Gastroesophageal sphincter (tissue), 4 donors: Measurements from ENCODE around the gene GPS1. TPM values are rescaled to one million over a fixed set of nuclear protein-coding genes. Genes with fewer than 3 reads are reported as not detected.

Experiments
- ATAC-seq: fragments of 150-250 bp; one replicate; pipeline ENCODE4 v1.9.1; 2016; ENCODE audit warnings: mild to moderate bottlenecking, moderate library complexity
- H3K27ac ChIP-seq, 4 donors: fragments of 200-600 bp; sonication (generic) in 3 of 4; 1 replicate in 3 of 4; 2 replicates in 1 of 4; pipeline ENCODE4 v1.5.1; 2016 to 2019
- H3K27me3 ChIP-seq: fragments of 200-600 bp; sonication (generic); one replicate; pipeline ENCODE4 v1.5.1; 2019
- H3K36me3 ChIP-seq, 2 donors: fragments of 200-600 bp; sonication (generic); one replicate each; pipeline ENCODE4 v1.5.1; 2019; ENCODE audit warnings: control low read depth in 1 of 2
- H3K4me1 ChIP-seq, 3 donors: fragments of 200-600 bp; sonication (generic); 1 replicate in 2 of 3; 2 replicates in 1 of 3; pipeline ENCODE4 v1.5.1; 2016 to 2019; ENCODE audit warnings: control low read depth in 2 of 3
- H3K4me3 ChIP-seq, 2 donors: fragments of 200-600 bp; sonication (generic); one replicate each; pipeline ENCODE4 v1.5.1; 2019; ENCODE audit warnings: mild to moderate bottlenecking in 1 of 2, moderate library complexity in 1 of 2
- H3K9me3 ChIP-seq, 3 donors: fragments of 200-600 bp; sonication (generic); one replicate each; pipeline ENCODE4 v1.5.1; 2017 to 2019; ENCODE audit warnings: control low read depth in 2 of 3
- EP300 ChIP-seq: sonication (generic); formaldehyde crosslinking; IDR thresholded peaks from one replicate; pipeline ENCODE4 v1.6.1; 2017; ENCODE audit warnings: antibody characterized with exemption, mild to moderate bottlenecking
- POLR2A ChIP-seq, 2 donors: fragments of 450-650 bp; IDR thresholded peaks; one replicate each; pipeline ENCODE4 v1.6.1; 2017; ENCODE audit warnings: antibody characterized with exemption in 2 of 2, mild to moderate bottlenecking in 2 of 2, moderate library complexity in 1 of 2
- POLR2AphosphoS5 ChIP-seq: sonication (generic); formaldehyde crosslinking; IDR thresholded peaks from one replicate; pipeline ENCODE4 v1.6.1; 2017; ENCODE audit warnings: antibody characterized with exemption
- WGBS, 2 donors: methylation state at CpG; one replicate each; pipeline ENCODE4 v1.1.5; 2018; ENCODE audit warnings: low coverage in 1 of 2; 5-methylcytosine and 5-hydroxymethylcytosine counted together
- total RNA-seq, 4 donors: library from RNA; depleted of rRNA; stranded (reverse); fragments of >200 nt; gene quantifications; one replicate each; pipeline ENCODE4 v1.1.0, GENCODE V29; 2016
- TF ChIP-seq, protein P1 (sequence below), 4 experiments: fragments of 200-600 bp in 2 of 4; fragments of 450-650 bp in 2 of 4; sonication (generic) in 1 of 4; IDR thresholded peaks; one replicate each; pipeline ENCODE4 v1.5.1; 2017 to 2019; ENCODE audit warnings: antibody characterized with exemption in 4 of 4, mild to moderate bottlenecking in 2 of 4, moderate library complexity in 2 of 4

GPS1 gene
- total RNA-seq, 4 donors from 2014 or later = 69.3 to 103 (median 77.2) TPM

DNA sequence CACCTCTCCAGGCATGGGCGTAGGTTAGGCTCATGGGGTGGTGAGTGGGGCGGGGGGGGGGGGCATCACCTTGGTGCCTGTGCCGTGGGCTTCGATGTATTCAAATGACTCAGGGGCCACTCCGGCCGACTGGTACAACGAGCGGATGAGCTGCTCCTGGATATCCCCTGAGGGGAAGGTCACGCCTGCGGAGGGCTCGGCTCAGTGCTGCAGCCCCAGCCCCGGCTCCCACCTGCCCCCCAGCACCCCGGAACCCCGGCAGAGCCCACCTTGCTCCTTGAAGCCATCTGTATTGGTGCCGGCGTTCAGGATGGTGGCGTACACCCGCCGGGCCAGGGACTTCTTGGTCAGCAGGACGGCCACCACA lies 40.9 kb downstream of the GPS1 start:
- WGBS, 2 donors = no CpG with 5 or more reads among the region's 20 CpGs
- ATAC-seq = no peak
- Histone ChIP-seq H3K36me3 (peaks cover 0 to 86% of the 10 kb centered on the region in 2 donors), H3K4me3 (no peak overlapping the region), H3K27ac (no peak overlapping the region), H3K4me1 (peaks cover 0 to 23% (median 11%) of the 10 kb centered on the region in 3 donors), H3K27me3 (no peaks in the 10 kb centered on the region), H3K9me3 (no peaks in the 10 kb centered on the region)
- TF ChIP-seq POLR2AphosphoS5 = no peak

DNA sequence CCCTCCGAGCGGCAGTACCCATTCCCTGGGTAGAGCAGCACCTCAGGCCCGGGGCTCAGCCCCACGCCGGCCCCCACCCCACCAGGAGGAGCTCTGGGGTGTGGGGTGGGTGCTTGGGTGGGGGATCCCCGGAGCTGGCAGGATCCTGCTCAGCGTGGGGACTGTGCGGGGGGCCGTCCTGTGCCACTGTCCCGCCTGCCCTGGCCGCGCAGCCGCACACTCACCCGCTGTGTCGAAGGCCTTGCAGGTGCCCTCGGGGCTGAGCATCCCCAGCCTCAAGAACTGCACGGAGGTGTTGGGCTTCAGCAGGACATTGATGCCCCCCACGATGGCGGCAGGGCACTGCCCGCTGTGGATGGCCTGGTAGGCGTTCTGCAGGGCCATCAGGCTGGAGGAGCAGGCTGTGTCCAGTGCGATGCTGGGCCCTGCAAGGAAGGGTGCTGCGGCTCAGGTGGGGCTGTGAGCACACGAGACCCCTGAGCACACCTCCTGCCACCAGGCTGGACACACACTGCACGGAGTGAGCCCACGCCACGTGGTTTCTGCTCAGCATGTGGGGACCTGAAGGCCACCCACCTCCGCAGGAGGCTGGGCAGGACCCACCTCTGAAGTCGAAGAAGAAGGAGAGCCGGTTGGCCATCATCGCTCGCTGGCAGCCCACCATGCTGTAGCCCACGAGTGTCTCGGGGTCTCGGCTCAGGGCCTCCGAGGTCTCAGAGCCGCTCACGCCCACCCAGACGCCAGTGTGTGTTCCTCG lies 41.5 kb downstream of the GPS1 start:
- no peak overlapping the region for H3K27ac ChIP-seq

DNA sequence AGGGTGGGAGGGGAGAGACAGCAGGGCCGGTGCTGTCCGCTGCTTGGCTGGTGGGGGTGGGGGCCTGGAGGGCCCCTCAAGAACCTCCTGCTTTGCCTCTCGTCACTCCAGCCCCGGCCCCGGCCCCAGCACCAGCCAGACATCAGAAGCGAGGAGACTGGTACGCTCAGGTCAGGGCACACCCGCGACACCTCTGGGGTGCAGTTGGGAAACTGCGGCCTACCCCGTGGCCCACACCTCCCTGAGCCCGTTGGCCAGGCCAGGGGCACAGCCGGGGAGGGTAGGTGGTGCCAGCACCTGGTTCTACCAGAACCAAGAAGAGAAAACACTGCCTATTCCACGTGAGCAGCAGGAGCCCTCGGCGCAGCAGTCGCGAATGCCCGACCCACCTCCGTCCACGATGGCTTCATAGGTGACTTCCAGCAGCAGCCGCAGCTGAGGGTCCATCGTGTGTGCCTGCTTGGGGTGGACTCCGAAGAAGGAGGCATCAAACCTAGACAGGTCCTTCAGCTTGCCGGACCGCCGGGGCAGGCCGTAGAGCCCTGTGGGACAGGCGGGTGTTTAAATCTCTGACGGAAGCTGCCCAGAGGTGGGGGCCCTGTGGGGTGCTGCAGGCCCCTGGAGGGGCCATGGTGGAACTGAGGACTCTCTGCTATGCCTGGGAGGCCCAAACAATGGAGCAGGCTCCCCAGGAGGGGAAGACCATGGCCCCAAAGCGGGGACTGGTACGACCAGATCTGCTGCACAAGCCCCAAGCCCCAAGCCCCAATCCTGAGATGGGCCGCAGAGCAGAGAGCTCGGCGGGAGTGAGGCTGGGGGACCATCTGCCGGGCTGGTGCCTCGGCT lies 43.5 kb downstream of the GPS1 start:
- no peak for ATAC-seq
- TF ChIP-seq POLR2A (IDR thresholded peaks at IDR 0.05) = no peak
- TF ChIP-seq POLR2AphosphoS5 = no peak
- TF ChIP-seq EP300 = no peak
- TF ChIP-seq, protein P1, sequence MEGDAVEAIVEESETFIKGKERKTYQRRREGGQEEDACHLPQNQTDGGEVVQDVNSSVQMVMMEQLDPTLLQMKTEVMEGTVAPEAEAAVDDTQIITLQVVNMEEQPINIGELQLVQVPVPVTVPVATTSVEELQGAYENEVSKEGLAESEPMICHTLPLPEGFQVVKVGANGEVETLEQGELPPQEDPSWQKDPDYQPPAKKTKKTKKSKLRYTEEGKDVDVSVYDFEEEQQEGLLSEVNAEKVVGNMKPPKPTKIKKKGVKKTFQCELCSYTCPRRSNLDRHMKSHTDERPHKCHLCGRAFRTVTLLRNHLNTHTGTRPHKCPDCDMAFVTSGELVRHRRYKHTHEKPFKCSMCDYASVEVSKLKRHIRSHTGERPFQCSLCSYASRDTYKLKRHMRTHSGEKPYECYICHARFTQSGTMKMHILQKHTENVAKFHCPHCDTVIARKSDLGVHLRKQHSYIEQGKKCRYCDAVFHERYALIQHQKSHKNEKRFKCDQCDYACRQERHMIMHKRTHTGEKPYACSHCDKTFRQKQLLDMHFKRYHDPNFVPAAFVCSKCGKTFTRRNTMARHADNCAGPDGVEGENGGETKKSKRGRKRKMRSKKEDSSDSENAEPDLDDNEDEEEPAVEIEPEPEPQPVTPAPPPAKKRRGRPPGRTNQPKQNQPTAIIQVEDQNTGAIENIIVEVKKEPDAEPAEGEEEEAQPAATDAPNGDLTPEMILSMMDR (IDR thresholded peaks at IDR 0.05) = no peak
- no peaks in the 10 kb centered on the region for H3K27me3 ChIP-seq
- no CpG with 5 or more reads among the region's 37 CpGs for WGBS, 2 donors
- no peak overlapping the region for H3K4me3 ChIP-seq
- no peaks in the 10 kb centered on the region for H3K9me3 ChIP-seq
- no peak overlapping the region for H3K27ac ChIP-seq
- peaks cover 0 to 61% of the 10 kb centered on the region in 2 donors for H3K36me3 ChIP-seq
- H3K4me1 ChIP-seq = peaks cover 0 to 39% (median 21%) of the 10 kb centered on the region in 3 donors

More for the DNA sequence above, 41.5 kb downstream of the GPS1 start:
- peaks cover 0 to 81% of the 10 kb centered on the region in 2 donors for H3K36me3 ChIP-seq
- WGBS, 2 donors = no CpG with 5 or more reads among the region's 40 CpGs
- no peak for ATAC-seq
- H3K4me1 ChIP-seq = peaks cover 0 to 26% (median 11%) of the 10 kb centered on the region in 3 donors
- TF ChIP-seq EP300 = no peak
- TF ChIP-seq POLR2A (IDR thresholded peaks at IDR 0.05) = no peak
- TF ChIP-seq, protein P1 (IDR thresholded peaks at IDR 0.05) = no peak
- TF ChIP-seq POLR2AphosphoS5 = no peak
- H3K27me3 ChIP-seq = no peaks in the 10 kb centered on the region
- no peak overlapping the region for H3K4me3 ChIP-seq
- no peaks in the 10 kb centered on the region for H3K9me3 ChIP-seq

DNA sequence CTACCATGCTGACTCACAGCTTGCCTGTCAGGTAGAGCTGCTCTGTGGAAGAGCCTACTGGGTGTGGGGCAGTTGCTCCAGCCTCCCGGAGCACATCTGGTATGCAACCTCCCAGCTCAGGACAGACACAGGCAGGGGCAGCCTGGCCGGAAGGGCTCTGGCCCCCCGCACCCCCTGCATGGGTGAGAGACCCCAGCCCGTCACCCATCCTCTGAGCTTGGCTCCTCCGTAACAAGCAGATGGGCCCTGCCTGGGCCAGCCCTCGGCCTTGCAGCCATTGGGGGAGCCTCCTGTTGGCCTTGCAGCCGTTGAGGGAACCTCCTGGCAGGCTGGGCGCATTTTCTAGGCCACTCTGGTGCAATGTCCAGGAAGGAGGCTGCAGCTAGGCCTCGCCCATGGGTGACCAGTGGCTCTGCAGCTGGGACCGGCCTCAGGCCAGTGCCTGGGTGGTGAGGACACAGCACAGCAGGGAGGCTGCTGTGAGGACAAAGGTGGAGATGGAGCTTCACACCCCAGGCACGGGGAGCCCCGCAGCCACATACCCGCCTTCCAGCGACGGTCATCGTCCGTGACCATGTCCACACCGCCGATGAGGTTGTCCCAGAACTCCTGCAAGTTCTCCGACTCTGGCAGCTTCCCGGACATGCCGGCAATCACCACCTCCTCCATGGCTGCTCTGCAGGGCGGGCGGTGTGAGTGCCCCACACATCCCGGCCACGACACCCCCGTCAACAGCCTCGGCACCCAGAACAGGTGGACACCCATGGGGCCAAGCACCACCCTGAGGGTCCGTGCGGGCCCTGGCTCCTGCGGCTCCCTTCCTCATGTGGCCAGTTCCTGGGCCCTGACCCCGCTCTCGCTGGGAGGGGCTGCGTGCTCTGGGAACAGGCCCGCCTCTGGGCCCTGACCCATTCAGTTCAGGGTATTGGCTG lies 44.3 kb downstream of the GPS1 start:
- peak overlapping the region in 1 of 2 donors; percentile 95 for H3K4me3 ChIP-seq
- H3K27me3 ChIP-seq = no peaks in the 10 kb centered on the region
- no peak for TF ChIP-seq POLR2A (IDR thresholded peaks at IDR 0.05)
- no peak for TF ChIP-seq POLR2AphosphoS5
- TF ChIP-seq, protein P1 (IDR thresholded peaks at IDR 0.05) = no peak
- no peak for TF ChIP-seq EP300
- no peak overlapping the region for H3K27ac ChIP-seq
- WGBS, 2 donors = 93% methylated on average over 2 of the region's 35 CpGs; no CpG with 5 or more reads in 1 of the 2 donors
- H3K4me1 ChIP-seq = peaks cover 0 to 46% (median 21%) of the 10 kb centered on the region in 3 donors
- H3K36me3 ChIP-seq = peaks cover 0 to 52% of the 10 kb centered on the region in 2 donors
- no peaks in the 10 kb centered on the region for H3K9me3 ChIP-seq
- no peak for ATAC-seq
